GM21360 (cell line): ENCODE data around the gene CALU.

Source experiments
- ATAC-seq: cut with Tn5 transposase; IDR thresholded peaks from one replicate; pipeline ENCODE4 v1.9.1; 2021; ENCODE audit warnings: mild to moderate bottlenecking, moderate library complexity; ENCODE audit not compliant: unreplicated experiment

CALU gene

DNA sequence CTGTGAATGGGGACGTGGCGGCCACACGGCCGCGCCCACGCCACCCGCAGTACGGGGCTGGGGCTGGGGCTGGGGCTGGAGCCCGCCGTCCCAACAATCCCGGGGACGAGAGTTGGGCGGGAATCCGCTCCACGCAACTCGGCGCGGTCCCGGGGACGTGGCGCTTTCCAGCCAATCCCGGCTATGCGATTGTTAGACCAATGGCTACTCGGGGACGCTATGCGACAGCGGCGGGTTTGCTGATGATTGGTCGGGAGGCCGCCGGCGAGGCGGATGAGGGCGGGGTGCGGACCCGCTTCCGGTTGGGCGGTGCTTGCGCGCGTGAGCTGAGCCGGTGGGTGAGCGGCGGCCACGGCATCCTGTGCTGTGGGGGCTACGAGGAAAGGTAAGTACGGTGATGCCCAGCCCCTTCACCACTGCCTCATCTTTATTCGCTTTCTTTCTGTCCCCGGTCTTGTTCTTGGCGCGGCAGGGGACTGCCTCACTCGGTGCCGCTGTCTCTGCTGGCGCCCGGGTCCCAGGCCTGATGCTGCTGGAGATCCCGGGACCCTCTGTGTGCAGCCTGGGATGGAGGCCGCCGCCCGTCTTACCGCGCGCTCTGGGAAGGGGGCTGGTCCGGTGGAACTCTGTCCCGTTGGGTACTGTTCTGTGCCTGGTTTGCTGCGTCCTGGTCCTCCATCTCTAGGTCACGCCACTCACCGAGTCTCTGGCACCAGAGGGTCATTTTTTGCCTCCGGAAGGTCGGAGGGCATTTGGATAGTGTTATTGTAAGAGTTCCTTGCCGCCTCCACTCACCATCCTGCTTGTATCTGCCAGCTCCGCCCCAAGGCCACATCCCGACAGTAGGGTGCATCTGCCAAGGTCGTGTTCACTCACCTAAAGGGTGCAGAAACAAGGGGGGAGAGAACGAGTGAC lies at the start of gene CALU:
TSS of gene CALU (plus strand) at position 312 of the 915 bp plus-strand sequence. CDS start 9,225 bp downstream, outside the sequence.
- peak; percentile 98 for ATAC-seq

DNA sequence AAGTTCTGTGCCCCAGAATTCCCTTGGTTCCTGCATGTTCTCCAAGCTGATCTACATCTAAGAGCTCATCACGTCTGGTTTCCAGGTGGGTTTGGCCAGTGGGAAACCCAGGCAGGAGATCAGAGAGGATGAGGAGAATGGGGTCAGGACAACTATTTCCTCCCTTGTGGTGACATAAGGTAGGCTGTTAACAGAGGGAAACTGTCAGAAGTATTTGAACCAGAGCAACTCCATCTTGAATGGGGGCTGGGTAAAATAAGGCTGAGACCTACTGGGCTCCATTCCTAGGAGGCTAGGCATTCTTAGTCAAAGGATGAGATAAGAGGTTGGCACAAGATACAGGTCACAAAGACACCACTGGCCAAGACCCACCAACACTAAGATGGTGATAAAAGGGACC lies 47.9 kb upstream of the CALU start:
- no peak for ATAC-seq

DNA sequence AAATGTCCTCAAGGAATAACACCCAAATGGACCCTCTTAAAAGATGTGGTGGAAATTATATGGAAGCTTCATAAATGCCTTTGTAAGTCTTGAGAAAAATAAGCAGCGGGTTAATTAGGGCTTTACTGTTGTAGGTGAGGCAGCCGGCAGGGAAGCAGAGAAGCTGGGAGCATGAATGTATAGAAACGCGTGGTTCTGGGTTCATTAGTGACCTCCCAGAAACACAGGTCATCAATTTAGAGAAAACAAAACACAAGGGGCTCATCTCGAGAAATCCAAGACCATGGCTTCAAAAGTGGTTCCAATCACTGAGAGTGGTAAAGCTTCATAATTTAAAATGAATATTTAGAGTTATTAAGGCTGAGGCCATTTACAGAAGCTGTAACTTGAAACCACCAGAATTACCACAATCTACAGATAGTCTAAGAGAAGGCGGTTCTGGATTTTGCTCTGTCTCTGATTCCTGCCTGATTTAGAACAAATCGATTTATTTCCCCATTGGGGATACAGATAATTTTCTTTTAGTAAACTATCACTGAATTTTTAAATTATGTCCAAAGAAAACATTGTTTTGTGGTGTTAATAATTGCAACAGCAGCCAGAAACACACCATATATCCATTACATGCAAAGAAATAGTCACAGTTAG lies 46.4 kb upstream of the CALU start:
- no peak for ATAC-seq

GRCh38 chr7:128693373-128694015 lies 45.7 kb upstream of the CALU start:
- no peak for ATAC-seq

DNA sequence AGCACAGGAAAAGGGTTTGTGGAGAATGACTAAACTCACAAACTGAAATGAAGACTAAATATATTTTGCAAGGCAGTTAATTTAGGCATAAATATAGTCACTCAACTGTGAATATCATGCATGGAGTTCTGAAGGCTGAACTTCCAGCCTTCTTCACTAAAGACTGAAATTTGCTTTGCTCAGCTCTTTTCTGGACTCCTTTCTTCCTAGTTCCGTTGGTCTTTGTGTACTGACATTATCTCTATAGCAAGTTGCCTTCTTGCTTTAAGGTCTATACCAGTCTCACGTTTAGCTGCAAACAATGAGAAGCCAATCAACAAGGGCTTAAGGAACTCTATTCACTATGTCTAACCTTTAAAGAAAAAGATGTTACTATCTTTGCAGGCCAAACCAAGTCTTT lies 44.4 kb upstream of the CALU start:
- ATAC-seq: no peak

- no peak for ATAC-seq
Observed at GRCh38 chr7:128697302-128697905, 41.8 kb upstream of the CALU start.

GRCh38 chr7:128699196-128699712 lies 39.9 kb upstream of the CALU start:
- no peak for ATAC-seq

- no peak for ATAC-seq
Observed at GRCh38 chr7:128699895-128700294, 39.3 kb upstream of the CALU start.

- ATAC-seq: no peak
Observed at GRCh38 chr7:128701062-128701785, 37.9 kb upstream of the CALU start.

DNA sequence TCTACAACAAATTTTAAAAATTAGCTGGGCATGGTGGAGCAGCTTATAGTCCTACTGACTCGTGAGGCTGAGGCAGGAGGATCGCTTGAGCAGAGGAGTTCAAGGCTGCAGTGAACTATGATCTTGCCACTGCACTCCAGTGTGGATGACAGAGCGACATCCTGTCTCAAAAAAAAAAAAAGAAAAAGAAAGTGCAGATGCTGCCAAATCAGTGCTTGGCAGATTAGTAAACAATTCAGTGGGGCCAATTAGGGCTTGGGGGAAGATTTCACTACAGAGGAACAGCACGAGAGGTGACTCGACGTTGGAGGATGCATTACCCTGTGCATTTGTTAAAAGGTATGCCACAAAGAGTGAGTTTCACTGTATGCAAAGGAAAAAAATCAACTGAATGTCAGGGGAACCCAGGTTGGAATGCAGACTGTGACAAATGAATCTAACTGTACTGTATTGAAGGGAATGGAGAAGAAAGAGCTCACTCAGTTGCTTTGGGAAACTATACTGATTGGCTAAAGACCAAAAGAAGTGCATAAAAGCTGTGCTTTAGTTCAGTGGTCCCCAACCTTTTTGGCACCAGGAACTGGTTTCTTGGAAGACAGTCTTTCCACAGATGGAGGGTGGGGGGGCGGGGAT lies 35.4 kb upstream of the CALU start:
- ATAC-seq: no peak

- ATAC-seq: no peak
Observed at GRCh38 chr7:128705891-128706333, 33.2 kb upstream of the CALU start.

- ATAC-seq: no peak
Observed at GRCh38 chr7:128707752-128708151, 31.4 kb upstream of the CALU start.

DNA sequence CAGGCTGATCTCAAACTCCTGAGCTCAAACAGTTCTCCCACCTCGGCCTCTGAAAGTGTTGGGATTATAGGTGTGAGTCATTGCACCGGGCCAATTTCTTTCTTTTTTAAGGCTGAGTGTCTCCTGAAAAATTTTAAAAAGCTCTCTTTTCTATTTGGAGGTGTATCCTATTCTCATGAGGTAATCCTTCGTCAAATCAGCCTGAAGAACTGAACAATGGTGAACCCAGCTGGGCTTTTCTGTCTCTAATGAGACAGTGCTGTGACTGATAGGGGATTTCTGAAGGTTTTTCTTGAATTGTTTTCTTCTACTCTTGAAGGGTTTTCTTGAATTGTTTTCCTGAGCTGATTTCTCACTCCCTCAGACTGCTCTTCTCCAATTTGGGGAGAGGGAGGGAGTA lies 30.9 kb upstream of the CALU start:
- ATAC-seq: no peak

DNA sequence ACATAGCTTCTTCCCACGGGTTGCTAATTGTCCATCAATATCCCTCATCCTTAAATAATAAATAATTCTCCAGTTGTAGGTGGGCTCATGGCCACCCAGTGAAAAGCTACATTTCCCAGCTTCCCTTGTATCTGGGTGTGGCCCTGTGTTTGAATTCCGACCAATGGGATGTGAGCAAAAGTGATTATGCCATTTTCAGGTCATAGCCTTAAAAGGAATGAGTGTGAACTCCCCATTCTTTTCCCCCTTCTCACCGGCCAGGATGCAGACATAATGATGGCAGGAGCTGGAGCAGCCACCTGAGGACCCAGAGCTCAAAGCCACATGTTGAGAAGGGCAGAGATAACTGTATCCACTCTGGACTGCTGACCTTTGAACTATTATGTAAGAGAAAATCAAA lies 30.3 kb upstream of the CALU start:
- no peak for ATAC-seq

DNA sequence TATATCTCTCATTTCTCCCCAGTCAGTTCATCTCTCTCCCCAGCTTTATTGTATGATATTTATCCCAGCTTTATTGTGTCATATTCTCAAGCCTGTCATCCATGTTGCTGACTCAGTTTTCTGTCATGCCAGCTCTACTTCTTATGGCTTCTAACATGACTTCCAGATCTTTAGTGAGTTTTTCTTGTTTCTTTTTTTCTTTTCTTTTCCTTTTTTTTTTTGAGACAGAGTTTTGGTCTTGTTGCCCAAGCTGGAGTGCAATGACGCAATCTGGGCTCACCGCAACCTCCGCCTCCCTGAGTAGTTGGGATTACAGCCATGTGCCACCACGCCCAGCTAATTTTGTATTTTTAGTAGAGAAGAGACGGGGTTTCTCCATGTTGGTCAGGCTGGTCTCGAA lies 28.7 kb upstream of the CALU start:
- no peak for ATAC-seq

DNA sequence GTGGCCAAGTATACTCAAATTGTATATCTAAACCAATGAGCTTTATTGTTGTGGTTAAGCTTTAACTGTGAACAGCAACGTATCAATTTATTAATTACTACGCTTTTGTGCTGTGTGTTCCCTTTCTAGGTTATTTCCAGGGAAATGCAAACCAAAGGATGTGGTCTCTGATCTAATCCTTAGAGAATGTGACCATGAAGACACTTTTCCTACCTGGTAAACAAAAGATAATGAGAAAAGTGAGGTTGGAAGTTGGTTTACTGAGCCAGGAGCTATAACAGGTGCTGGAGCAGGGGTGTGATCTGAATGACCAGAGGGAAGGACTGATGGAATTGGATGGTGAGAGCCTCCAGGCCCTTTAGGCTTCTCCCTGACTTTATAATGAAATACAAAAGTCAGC lies 25.4 kb upstream of the CALU start:
- no peak for ATAC-seq

DNA sequence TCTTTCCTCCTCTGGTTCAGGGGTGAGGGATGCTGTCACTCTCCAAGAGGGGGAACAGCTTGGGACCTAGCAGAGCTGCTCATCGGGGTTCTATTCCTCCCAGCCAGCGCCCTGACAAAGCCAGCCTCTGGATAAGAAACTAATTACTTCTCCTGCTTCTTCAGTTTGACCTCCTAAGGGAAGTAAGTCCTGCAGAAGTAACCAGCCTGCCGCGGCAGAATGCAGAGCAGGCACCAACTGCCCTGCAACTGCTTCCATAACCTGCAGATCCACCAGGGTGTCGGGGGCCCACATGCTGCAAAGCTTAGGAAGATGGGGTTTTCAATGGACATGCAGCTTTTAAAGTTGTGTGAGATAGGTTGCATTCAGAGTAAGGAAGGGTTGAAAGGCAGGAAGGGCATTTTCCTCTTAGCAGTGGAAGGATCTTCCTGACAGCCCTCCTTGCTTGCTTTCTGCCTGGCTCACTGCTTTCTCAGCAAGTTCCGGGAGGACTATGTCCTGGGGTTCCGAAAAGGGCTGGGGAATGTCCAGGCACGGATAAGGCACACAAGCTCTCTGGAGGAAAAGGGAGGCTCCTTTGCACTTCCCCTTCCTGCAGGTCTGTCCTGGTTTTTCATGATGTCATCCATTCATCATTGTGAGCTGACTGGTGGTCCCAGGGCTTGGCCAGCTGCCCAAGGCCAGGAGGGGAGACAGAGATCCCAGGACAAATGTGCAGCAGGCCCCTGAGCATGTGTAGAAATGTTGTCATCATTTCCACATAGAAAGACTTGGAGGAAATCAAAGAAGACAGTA lies 24.3 kb upstream of the CALU start:
- no peak for ATAC-seq

DNA sequence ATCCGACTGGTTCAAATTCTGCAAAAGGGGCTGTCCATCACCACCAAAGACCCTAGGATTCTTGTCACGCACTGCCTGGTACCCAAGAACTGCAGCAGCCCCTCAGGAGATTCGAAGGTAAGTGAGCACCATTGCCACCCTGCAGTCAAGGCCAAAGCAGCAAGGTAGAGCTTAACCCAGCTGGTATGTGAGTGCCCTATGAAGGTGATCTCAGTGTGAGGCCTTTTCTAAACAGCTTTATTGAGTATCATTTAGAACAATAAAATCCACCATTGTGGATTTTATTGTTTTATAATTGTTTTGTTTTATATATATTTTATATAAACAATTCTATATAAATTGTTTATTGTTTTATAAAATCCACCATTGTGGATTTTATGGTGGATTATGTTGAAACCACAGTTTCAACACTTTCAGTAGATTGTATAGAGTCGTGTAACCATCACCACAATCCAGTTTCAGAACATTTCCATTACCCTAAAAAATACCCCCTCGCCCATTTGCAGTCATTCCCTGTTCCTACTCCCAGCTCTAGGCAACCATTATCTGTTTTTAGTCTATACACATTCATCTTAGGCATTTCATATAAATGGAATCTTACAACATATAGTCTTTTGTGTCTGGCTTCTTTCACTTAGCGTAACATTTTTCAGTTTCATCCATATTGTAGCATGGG lies 20.1 kb upstream of the CALU start:
- ATAC-seq: no peak

- no peak for ATAC-seq
Observed at GRCh38 chr7:128721376-128721775, 17.8 kb upstream of the CALU start.
